Right lobe of liver (tissue), 6 donors: Measurements from ENCODE around the gene DNAJB14. TPM values are rescaled to one million over a fixed set of nuclear protein-coding genes. Genes with fewer than 3 reads are reported as not detected.

Experiments
- ATAC-seq, 4 donors: fragments of 200-7000 bp; cut with Tn5 transposase; one replicate each; pipeline ENCODE4 v1.9.1; 2020; ENCODE audit warnings: mild to moderate bottlenecking in 4 of 4, moderate library complexity in 4 of 4
- DNase-seq, 3 donors: peaks; one replicate each; pipeline ENCODE4 v3.0.0-alpha.2; 2020
- H3K27ac ChIP-seq, 3 donors: fragments of 200-600 bp; one replicate each; pipeline ENCODE4 v1.8.0; 2022
- H3K27me3 ChIP-seq, 2 donors: fragments of 200-600 bp; one replicate each; pipeline ENCODE4 v1.8.0; 2022
- H3K36me3 ChIP-seq, 4 donors: fragments of 200-600 bp; sonication (generic) in 1 of 4; one replicate each; pipeline versions ENCODE4 v1.5.1 to v1.8.0; 2017 to 2022; ENCODE audit warnings: control low read depth in 1 of 4
- H3K4me1 ChIP-seq, 4 donors: fragments of 200-600 bp; sonication (generic) in 1 of 4; one replicate each; pipeline versions ENCODE4 v1.5.1 to v1.8.0; 2017 to 2022; ENCODE audit warnings: control low read depth in 1 of 4
- H3K4me3 ChIP-seq, 3 donors: fragments of 200-600 bp; one replicate each; pipeline ENCODE4 v1.8.0; 2022
- H3K9me3 ChIP-seq, 4 donors: fragments of 200-600 bp; sonication (generic) in 1 of 4; one replicate each; pipeline versions ENCODE4 v1.5.1 to v1.8.0; 2017 to 2022; ENCODE audit warnings: control low read depth in 1 of 4
- CTCF ChIP-seq, 4 donors: fragments of 200-600 bp in 3 of 4; fragments of 450-650 bp in 1 of 4; IDR thresholded peaks; one replicate each; pipeline versions ENCODE4 v1.5.1 to v1.8.0; 2016 to 2022; ENCODE audit warnings: antibody characterized with exemption in 4 of 4, mild to moderate bottlenecking in 2 of 4
- POLR2A ChIP-seq: fragments of 450-650 bp; IDR thresholded peaks from one replicate; pipeline ENCODE4 v1.6.1; 2017; ENCODE audit warnings: antibody characterized with exemption, mild to moderate bottlenecking
- WGBS: methylation state at CpG from one replicate; pipeline ENCODE4 v1.1.6; 2018; ENCODE audit warnings: low coverage, low lambda C conversion rate; ENCODE audit not compliant: insufficient coverage; ENCODE audit errors: missing lambda C conversion rate; 5-methylcytosine and 5-hydroxymethylcytosine counted together
- intact Hi-C, 2 donors: fragments of 100-400 bp; cut with DNase I; formaldehyde crosslinking; loops; one replicate each; pipeline versions ENCODE4 v1.11.2 to v1.14.1; 2022
- total RNA-seq, 6 experiments: library from RNA; depleted of rRNA in 2 of 6; stranded (reverse); fragments of >200 nt in 2 of 6; fragmentation: NEBNext Ultra II Directional in 3 of 6; extraction: Animal tissue kit (Norgen Biotek cat#: 25700) in 3 of 6; gene quantifications; one replicate each; pipeline versions ENCODE4 v1.1.0 to v1.2.4, GENCODE V29; 2016 to 2023
- donor health status: DM: no; HTN: yes; CAD: no.
- donor health status: DM: no; HTN: no; CAD: no.
- donor health status: DM: no; HTN: no; CAD: no.
- donor health status: DM: no; HTN: yes; CAD: no.
- donor health status: DM: no; HTN: yes; CAD: no.

The DNAJB14 gene
- total RNA-seq, 6 experiments from 2014 or later, result 12.2 to 16.6 (median 16.1) TPM

GRCh38 chr4:99846891-99847290 lies 99.5 kb downstream of the DNAJB14 start:
- ATAC-seq (no peak), DNase-seq (no peak)
- Histone ChIP-seq H3K27ac (no peak overlapping the region), H3K9me3 (no peaks in the 10 kb centered on the region), H3K4me1 (no peaks in the 10 kb centered on the region), H3K36me3 (no peaks in the 10 kb centered on the region), H3K27me3 (no peaks in the 10 kb centered on the region), H3K4me3 (no peak overlapping the region)
- WGBS, result 57% methylated on average over 1 of the region's 1 CpG
- TF ChIP-seq POLR2A (no peak), CTCF (IDR thresholded peaks at IDR 0.05) (no peak)
- intact Hi-C loops, result no loop called here

Other genes with a start within 250 kb of the DNAJB14 start
- 1 to 10 TPM in 2 of 6 experiments, under 1 TPM in 4; 0.12 to 1.5 (median 0.73) TPM for gene DAPP1, start 129.8 kb downstream of the DNAJB14 start, total RNA-seq
- 10 to 100 TPM; 14.7 to 24.6 (median 18.9) TPM for gene LAMTOR3, start 52.2 kb downstream of the DNAJB14 start, total RNA-seq
- 100 to 1,000 TPM in 1 of 6 experiments, 10 to 100 TPM in 5; 28.8 to 122 (median 42.9) TPM for gene H2AZ1, start 3.7 kb upstream of the DNAJB14 start, total RNA-seq
- under 1 TPM; 0.07 to 0.46 (median 0.22) TPM for gene DDIT4L, start 243.8 kb upstream of the DNAJB14 start, total RNA-seq